HG03196 (cell line): ENCODE results near the gene NDUFS2.
A peak's percentile ranks its signal among the peaks of the same experiment; 100 is the strongest.

Source experiments
- ATAC-seq: cut with Tn5 transposase; IDR thresholded peaks from one replicate; pipeline ENCODE4 v1.9.1; 2021; ENCODE audit not compliant: unreplicated experiment

Gene NDUFS2

GRCh38 chr1:161193561-161194235 is 8.5 kb upstream of the NDUFS2 start:
- ATAC-seq: no peak

GRCh38 chr1:161195171-161195570 is 7.0 kb upstream of the NDUFS2 start:
- ATAC-seq: no peak

- no peak for ATAC-seq
These were observed 6.1 kb upstream of the NDUFS2 start for GRCh38 chr1:161196111-161196510.

- ATAC-seq: no peak
These were observed 5.4 kb upstream of the NDUFS2 start for GRCh38 chr1:161196521-161197451.

- no peak for ATAC-seq
These were observed 4.5 kb upstream of the NDUFS2 start for GRCh38 chr1:161197560-161198193.

GRCh38 chr1:161198194-161198896 is 3.8 kb upstream of the NDUFS2 start:
- no peak for ATAC-seq

GRCh38 chr1:161198897-161199431 is 3.2 kb upstream of the NDUFS2 start, which contains the start of gene ADAMTS4:
Gene ADAMTS4, minus strand, starts transcription at chr1:161199054. Its CDS starts 427 bp downstream, at chr1:161198627.
- no peak for ATAC-seq

GRCh38 chr1:161199506-161200139 is 2.5 kb upstream of the NDUFS2 start:
- ATAC-seq: no peak

- ATAC-seq: no peak
These were observed 1.7 kb upstream of the NDUFS2 start for GRCh38 chr1:161200421-161200991.

- ATAC-seq: no peak
These were observed 953 bp upstream of the NDUFS2 start for GRCh38 chr1:161200992-161201835.

- ATAC-seq: no peak
These were observed 4.4 kb downstream of the NDUFS2 start for GRCh38 chr1:161206411-161207140.

- no peak for ATAC-seq
These were observed 5.0 kb downstream of the NDUFS2 start for GRCh38 chr1:161207173-161207572.

- no peak for ATAC-seq
These were observed 7.7 kb downstream of the NDUFS2 start for GRCh38 chr1:161209790-161210409.

- no peak for ATAC-seq
These were observed 12.2 kb downstream of the NDUFS2 start for GRCh38 chr1:161214369-161214768.

GRCh38 chr1:161215076-161215475 is 12.9 kb downstream of the NDUFS2 start, which contains the start of gene FCER1G:
Gene FCER1G, plus strand, starts transcription at chr1:161215295. Its CDS starts 27 bp downstream, at chr1:161215322.
- no peak for ATAC-seq

- ATAC-seq: peak; percentile 90
These were observed 15.0 kb downstream of the NDUFS2 start for GRCh38 chr1:161216945-161217712.

GRCh38 chr1:161217831-161218230 is 15.7 kb downstream of the NDUFS2 start:
- no peak for ATAC-seq
